HG03066 (cell line): ENCODE results near the gene CHRNA3.

ENCODE experiments used
- ATAC-seq: cut with Tn5 transposase; IDR thresholded peaks from one replicate; pipeline ENCODE4 v1.9.1; 2021; ENCODE audit warnings: low read depth; ENCODE audit not compliant: unreplicated experiment

Gene CHRNA3

GRCh38 chr15:78620527-78621421 lies at the start of gene CHRNA3:
Gene CHRNA3, minus strand, starts transcription at chr15:78620996. Its CDS starts 202 bp downstream, at chr15:78620794.
- ATAC-seq = no peak

- ATAC-seq = no peak
Observed at GRCh38 chr15:78668987-78669386, 48.2 kb upstream of the CHRNA3 start.

- no peak for ATAC-seq
Observed at GRCh38 chr15:78667578-78668236, 46.9 kb upstream of the CHRNA3 start.

GRCh38 chr15:78666010-78666409 lies 45.2 kb upstream of the CHRNA3 start:
- ATAC-seq = no peak

GRCh38 chr15:78663703-78664102 lies 42.9 kb upstream of the CHRNA3 start:
- ATAC-seq = no peak

GRCh38 chr15:78662028-78662427 lies 41.2 kb upstream of the CHRNA3 start:
- no peak for ATAC-seq

GRCh38 chr15:78661001-78661400 lies 40.2 kb upstream of the CHRNA3 start:
- no peak for ATAC-seq

- no peak for ATAC-seq
Observed at GRCh38 chr15:78660584-78660983, 39.8 kb upstream of the CHRNA3 start.

GRCh38 chr15:78658823-78659222 lies 38.0 kb upstream of the CHRNA3 start:
- ATAC-seq = no peak

GRCh38 chr15:78654272-78654671 lies 33.5 kb upstream of the CHRNA3 start:
- ATAC-seq = no peak

- no peak for ATAC-seq
Observed at GRCh38 chr15:78651930-78652615, 31.3 kb upstream of the CHRNA3 start.

GRCh38 chr15:78651007-78651406 lies 30.2 kb upstream of the CHRNA3 start:
- no peak for ATAC-seq

GRCh38 chr15:78650022-78650421 lies 29.2 kb upstream of the CHRNA3 start:
- ATAC-seq = no peak

GRCh38 chr15:78645009-78645408 lies 24.2 kb upstream of the CHRNA3 start:
- ATAC-seq = no peak

GRCh38 chr15:78642331-78642730 lies 21.5 kb upstream of the CHRNA3 start:
- no peak for ATAC-seq

- no peak for ATAC-seq
Observed at GRCh38 chr15:78641749-78642275, 21.0 kb upstream of the CHRNA3 start.

- no peak for ATAC-seq
Observed at GRCh38 chr15:78641102-78641748, 20.4 kb upstream of the CHRNA3 start, which contains the start of gene CHRNB4. Gene CHRNB4, minus strand, starts transcription at chr15:78641210. Its CDS starts 77 bp downstream, at chr15:78641133.

GRCh38 chr15:78640527-78641101 lies 19.8 kb upstream of the CHRNA3 start:
- no peak for ATAC-seq

- ATAC-seq = no peak
Observed at GRCh38 chr15:78638658-78639314, 18.0 kb upstream of the CHRNA3 start.
